OCI-LY1 (cell line): ENCODE results near the gene ITSN2.

ENCODE experiments used
- H2AFZ ChIP-seq: fragments of 200-600 bp; sonication (generic), shearing (Covaris generic); 2 replicates; pipeline ENCODE4 v1.6.0; 2014; ENCODE audit warnings: antibody characterized with exemption, mild to moderate bottlenecking, low read length
- H3F3A ChIP-seq: fragments of 200-600 bp; sonication (generic), shearing (Covaris generic); 2 replicates; pipeline ENCODE4 v1.6.0; 2014; ENCODE audit warnings: mild to moderate bottlenecking, antibody characterized with exemption, low read length, moderate library complexity; ENCODE audit not compliant: insufficient read depth
- H3K27ac ChIP-seq: fragments of 200-600 bp; sonication (generic); 2 replicates; pipeline ENCODE4 v1.5.1; 2014; ENCODE audit warnings: low read length, mixed run types, mild to moderate bottlenecking, low read depth; ENCODE audit not compliant: poor library complexity, severe bottlenecking
- H3K27me3 ChIP-seq: fragments of 200-600 bp; sonication (generic); 2 replicates; pipeline ENCODE4 v1.6.0; 2014; ENCODE audit warnings: antibody characterized with exemption, mild to moderate bottlenecking, low read length, moderate library complexity; ENCODE audit not compliant: insufficient read depth
- H3K36me3 ChIP-seq: fragments of 200-600 bp; sonication (generic); 2 replicates; pipeline ENCODE4 v1.6.1; 2014; ENCODE audit warnings: mild to moderate bottlenecking, antibody characterized with exemption, low read length, moderate library complexity, mixed read lengths; ENCODE audit not compliant: insufficient read depth
- H3K4me1 ChIP-seq: fragments of 200-600 bp; sonication (generic); 2 replicates; pipeline ENCODE4 v1.5.1; 2014; ENCODE audit warnings: mild to moderate bottlenecking, low read length, moderate library complexity; ENCODE audit not compliant: insufficient read depth, severe bottlenecking
- H3K4me2 ChIP-seq: fragments of 200-600 bp; sonication (generic), shearing (Covaris generic); 2 replicates; pipeline ENCODE4 v1.6.1; 2014; ENCODE audit warnings: low read length
- H3K4me3 ChIP-seq: fragments of 200-600 bp; sonication (generic); 2 replicates; pipeline ENCODE4 v1.5.1; 2014; ENCODE audit warnings: low read length, low read depth, mild to moderate bottlenecking, mixed read lengths; ENCODE audit not compliant: poor library complexity, severe bottlenecking
- H3K79me2 ChIP-seq: fragments of 200-600 bp; shearing (Covaris generic); 2 replicates; pipeline ENCODE4 v1.6.1; 2016; ENCODE audit warnings: mixed run types, low read length, mixed read lengths; ENCODE audit not compliant: insufficient read depth
- H3K9ac ChIP-seq: fragments of 200-600 bp; sonication (generic), shearing (Covaris generic); 2 replicates; pipeline ENCODE4 v1.6.1; 2014; ENCODE audit warnings: mild to moderate bottlenecking, low read length, mixed read lengths
- H3K9me2 ChIP-seq: fragments of 200-600 bp; sonication (generic), shearing (Covaris generic); 2 replicates; pipeline ENCODE4 v1.6.1; 2014; ENCODE audit warnings: low read depth, mild to moderate bottlenecking, low read length, mixed read lengths
- H3K9me3 ChIP-seq: fragments of 200-600 bp; shearing (Covaris generic); 2 replicates; pipeline ENCODE4 v1.6.1; 2014; ENCODE audit warnings: low read length, mixed read lengths
- H4K20me1 ChIP-seq: fragments of 200-600 bp; sonication (generic), shearing (Covaris generic); 2 replicates; pipeline ENCODE4 v1.6.0; 2016; ENCODE audit warnings: mild to moderate bottlenecking, low read length; ENCODE audit not compliant: insufficient read depth
- EZH2 ChIP-seq: fragments of 200-600 bp; sonication (generic), shearing (Covaris generic); IDR thresholded peaks from 2 replicates; pipeline ENCODE4 v1.8.0; 2017; ENCODE audit warnings: borderline replicate concordance, mixed run types, mild to moderate bottlenecking, antibody characterized with exemption, low read length, moderate library complexity, mixed read lengths
- TF ChIP-seq, protein P1 (sequence below): fragments of 200-600 bp; sonication (generic), shearing (Covaris generic); IDR thresholded peaks from 2 replicates; pipeline ENCODE4 v1.5.1; 2017; ENCODE audit warnings: mild to moderate bottlenecking, antibody characterized with exemption, low read length, moderate library complexity, mixed read lengths

ITSN2 gene

DNA sequence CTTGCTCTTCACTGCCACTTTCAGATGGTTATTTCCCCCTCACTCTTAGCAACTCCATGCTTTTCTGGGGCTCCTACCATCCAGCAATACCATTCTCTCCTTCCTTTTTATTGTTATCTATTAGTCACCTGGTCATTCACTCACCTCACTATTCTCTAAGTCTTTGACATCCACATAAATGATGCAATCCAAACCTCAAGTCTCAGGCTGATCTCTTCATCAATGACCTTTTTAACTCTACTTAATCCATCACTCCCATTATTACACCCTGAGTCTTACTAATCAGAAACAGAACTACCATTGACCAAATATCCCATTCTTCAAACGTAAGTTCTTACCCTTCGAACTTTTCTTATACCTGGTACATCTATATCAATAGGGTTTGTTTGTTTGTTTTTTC is 79.7 kb downstream of the ITSN2 start:
- H3K4me3 ChIP-seq: no peak overlapping the region
- H3F3A ChIP-seq: no peaks in the 10 kb centered on the region
- no peaks in the 10 kb centered on the region for H3K9me3 ChIP-seq

DNA sequence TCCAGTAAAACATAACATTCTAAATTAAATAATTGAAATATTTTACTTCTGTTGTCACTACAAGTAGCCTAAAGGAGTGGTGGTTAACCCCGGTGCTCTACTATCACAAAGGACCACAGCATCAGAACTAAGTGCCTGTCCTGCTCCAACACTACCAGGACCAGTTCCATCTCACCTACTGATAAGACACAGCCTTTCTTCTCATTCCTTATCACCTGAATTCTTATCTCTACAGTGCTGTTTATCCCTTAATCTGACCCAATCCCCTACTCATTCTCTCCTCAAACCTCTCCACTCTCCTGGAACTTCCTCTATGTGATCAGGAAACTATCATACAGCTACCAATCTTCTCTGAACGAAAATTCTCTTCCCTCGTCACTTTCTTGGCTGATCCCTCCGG is 80.2 kb downstream of the ITSN2 start:
- H3K9me2 ChIP-seq: no peaks in the 10 kb centered on the region
- no peaks in the 10 kb centered on the region for H3K9me3 ChIP-seq
- H3K36me3 ChIP-seq: peaks cover 47% of the 10 kb centered on the region; the same call in 1 of the 2 replicates
- H3K4me2 ChIP-seq: no peak overlapping the region
- no peaks in the 10 kb centered on the region for H3F3A ChIP-seq
- TF ChIP-seq EZH2: no peak
- TF ChIP-seq, protein P1, sequence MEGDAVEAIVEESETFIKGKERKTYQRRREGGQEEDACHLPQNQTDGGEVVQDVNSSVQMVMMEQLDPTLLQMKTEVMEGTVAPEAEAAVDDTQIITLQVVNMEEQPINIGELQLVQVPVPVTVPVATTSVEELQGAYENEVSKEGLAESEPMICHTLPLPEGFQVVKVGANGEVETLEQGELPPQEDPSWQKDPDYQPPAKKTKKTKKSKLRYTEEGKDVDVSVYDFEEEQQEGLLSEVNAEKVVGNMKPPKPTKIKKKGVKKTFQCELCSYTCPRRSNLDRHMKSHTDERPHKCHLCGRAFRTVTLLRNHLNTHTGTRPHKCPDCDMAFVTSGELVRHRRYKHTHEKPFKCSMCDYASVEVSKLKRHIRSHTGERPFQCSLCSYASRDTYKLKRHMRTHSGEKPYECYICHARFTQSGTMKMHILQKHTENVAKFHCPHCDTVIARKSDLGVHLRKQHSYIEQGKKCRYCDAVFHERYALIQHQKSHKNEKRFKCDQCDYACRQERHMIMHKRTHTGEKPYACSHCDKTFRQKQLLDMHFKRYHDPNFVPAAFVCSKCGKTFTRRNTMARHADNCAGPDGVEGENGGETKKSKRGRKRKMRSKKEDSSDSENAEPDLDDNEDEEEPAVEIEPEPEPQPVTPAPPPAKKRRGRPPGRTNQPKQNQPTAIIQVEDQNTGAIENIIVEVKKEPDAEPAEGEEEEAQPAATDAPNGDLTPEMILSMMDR: no peak
- H3K9ac ChIP-seq: no peak overlapping the region
- no peaks in the 10 kb centered on the region for H3K4me1 ChIP-seq
- no peak overlapping the region for H3K27ac ChIP-seq
- H3K79me2 ChIP-seq: no peaks in the 10 kb centered on the region
- no peaks in the 10 kb centered on the region for H4K20me1 ChIP-seq
- no peak overlapping the region for H2AFZ ChIP-seq
- no peak overlapping the region for H3K4me3 ChIP-seq
- H3K27me3 ChIP-seq: no peaks in the 10 kb centered on the region

More for the DNA sequence above, 79.7 kb downstream of the ITSN2 start:
- no peaks in the 10 kb centered on the region for H3K4me1 ChIP-seq
- no peaks in the 10 kb centered on the region for H3K9me2 ChIP-seq
- no peaks in the 10 kb centered on the region for H3K27me3 ChIP-seq
- peaks cover 47% of the 10 kb centered on the region; the same call in 1 of the 2 replicates for H3K36me3 ChIP-seq
- H3K9ac ChIP-seq: no peak overlapping the region
- TF ChIP-seq EZH2: no peak
- TF ChIP-seq, protein P1: no peak
- no peak overlapping the region for H3K4me2 ChIP-seq
- no peak overlapping the region for H3K27ac ChIP-seq
- no peaks in the 10 kb centered on the region for H3K79me2 ChIP-seq
- H2AFZ ChIP-seq: no peak overlapping the region
- no peaks in the 10 kb centered on the region for H4K20me1 ChIP-seq

DNA sequence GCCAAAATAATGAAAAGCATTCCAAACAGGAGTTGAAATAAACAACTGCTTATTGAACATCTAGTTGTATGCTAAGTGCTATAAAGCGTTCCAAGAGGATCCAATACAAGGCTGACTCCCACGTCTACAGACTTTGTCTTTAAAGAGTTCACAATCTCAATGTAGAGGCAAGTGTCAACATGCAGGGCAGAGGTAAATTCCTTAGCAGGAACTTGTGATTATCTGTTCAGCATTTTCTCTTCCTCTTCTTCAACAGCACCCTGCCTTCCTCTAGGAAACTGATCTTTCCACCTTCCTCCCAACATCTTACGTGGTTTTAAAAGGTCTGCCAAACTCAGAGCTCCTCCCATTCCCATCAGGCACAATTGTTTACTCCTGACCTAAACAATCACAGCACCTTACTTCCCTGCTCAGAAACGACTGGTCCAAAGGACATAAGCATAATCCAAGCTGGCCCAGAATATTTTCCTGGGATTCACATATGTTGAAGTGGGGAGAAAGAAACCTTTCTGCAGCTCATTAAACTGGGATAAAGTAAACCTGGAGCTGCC is 83.9 kb downstream of the ITSN2 start:
- Histone ChIP-seq H4K20me1 (no peaks in the 10 kb centered on the region), H3K36me3 (peaks cover 64% of the 10 kb centered on the region), H3K9me2 (no peaks in the 10 kb centered on the region), H3K27ac (no peak overlapping the region), H3K79me2 (no peaks in the 10 kb centered on the region), H3K27me3 (no peaks in the 10 kb centered on the region), H3K4me3 (no peak overlapping the region), H3F3A (no peaks in the 10 kb centered on the region), H3K9ac (no peak overlapping the region), H3K9me3 (no peaks in the 10 kb centered on the region), H3K4me2 (no peak overlapping the region), H3K4me1 (no peaks in the 10 kb centered on the region), H2AFZ (no peak overlapping the region)
- TF ChIP-seq EZH2: no peak
- TF ChIP-seq, protein P1: no peak
